CD14-positive monocyte (primary cell): ENCODE results near the gene FAM236C. TPM values are rescaled to one million over a fixed set of nuclear protein-coding genes. Genes with fewer than 3 reads are reported as not detected.
"Not testable (repeated sequence)": the region's sequence is repeated elsewhere in the genome, so short reads cannot be mapped to it uniquely, and the experiment has no call there.

Experiments
- DNase-seq, 3 donors: peaks; one replicate each; pipeline ENCODE4 v3.0.0-alpha.2; 2011 to 2022
- H2AFZ ChIP-seq: 2 replicates; pipeline ENCODE4 v1.6.0; 2012; ENCODE audit warnings: mild to moderate bottlenecking, low read depth, low read length, inconsistent platforms; ENCODE audit not compliant: insufficient read depth, poor library complexity, severe bottlenecking
- H3K27ac ChIP-seq, 2 donors: 1 replicate in 1 of 2; 2 replicates in 1 of 2; pipeline ENCODE4 v1.5.1; 2012 to 2013; ENCODE audit warnings: low read length in 2 of 2, control low read depth in 1 of 2, inconsistent platforms in 1 of 2, low read depth in 1 of 2, mild to moderate bottlenecking in 1 of 2
- H3K27me3 ChIP-seq, 2 donors: one replicate each; pipeline versions ENCODE4 v1.6.0 to v1.6.1; 2011 to 2013; ENCODE audit warnings: low read length in 2 of 2; ENCODE audit not compliant: control insufficient read depth in 2 of 2, insufficient read depth in 2 of 2
- H3K36me3 ChIP-seq, 2 donors: replicated peaks in 1 of 2; 1 replicate in 1 of 2; 2 replicates in 1 of 2; pipeline versions ENCODE4 v1.5.1 to v1.6.1; 2012 to 2013; ENCODE audit warnings: low read length in 2 of 2, control low read depth in 1 of 2, inconsistent platforms in 1 of 2, mild to moderate bottlenecking in 1 of 2; ENCODE audit not compliant: insufficient read depth in 2 of 2, control insufficient read depth in 1 of 2
- H3K4me1 ChIP-seq, 2 donors: 1 replicate in 1 of 2; 2 replicates in 1 of 2; pipeline versions ENCODE4 v1.5.1 to v1.6.1; 2012 to 2013; ENCODE audit warnings: low read length in 2 of 2, control low read depth in 1 of 2, inconsistent platforms in 1 of 2, mild to moderate bottlenecking in 1 of 2, moderate library complexity in 1 of 2; ENCODE audit not compliant: insufficient read depth in 2 of 2, control insufficient read depth in 1 of 2
- H3K4me2 ChIP-seq: replicated peaks from 2 replicates; pipeline ENCODE3; 2012; ENCODE audit warnings: low read length, moderate library complexity, mild to moderate bottlenecking; ENCODE audit not compliant: poor library complexity, severe bottlenecking; ENCODE audit errors: extremely low read depth
- H3K4me3 ChIP-seq, 3 experiments: fragments of 200-600 bp in 1 of 3; sonication (generic) in 1 of 3; replicated peaks in 1 of 3; 1 replicate in 2 of 3; 2 replicates in 1 of 3; pipeline ENCODE4 v1.5.1; 2011 to 2013; ENCODE audit warnings: low read length in 3 of 3, mild to moderate bottlenecking in 3 of 3, control low read depth in 2 of 3, low read depth in 2 of 3, inconsistent platforms in 1 of 3, moderate library complexity in 1 of 3
- H3K79me2 ChIP-seq: 2 replicates; pipeline ENCODE4 v1.6.0; 2012; ENCODE audit warnings: mild to moderate bottlenecking, control low read depth, inconsistent platforms, low read length, moderate library complexity; ENCODE audit not compliant: insufficient read depth
- H3K9ac ChIP-seq: 2 replicates; pipeline ENCODE4 v1.6.0; 2017; ENCODE audit warnings: low read length, mild to moderate bottlenecking; ENCODE audit not compliant: insufficient read depth, poor library complexity, severe bottlenecking
- H3K9me3 ChIP-seq, 2 donors: replicated peaks in 1 of 2; 1 replicate in 1 of 2; 2 replicates in 1 of 2; pipeline versions ENCODE4 v1.5.1 to v1.6.1; 2012 to 2013; ENCODE audit warnings: low read length in 2 of 2, control low read depth in 1 of 2; ENCODE audit not compliant: control insufficient read depth in 1 of 2, insufficient read depth in 1 of 2
- H4K20me1 ChIP-seq: 2 replicates; pipeline ENCODE4 v1.6.0; 2012; ENCODE audit warnings: mild to moderate bottlenecking, low read length, control low read depth, moderate library complexity; ENCODE audit not compliant: insufficient read depth
- H3K27ac Mint-ChIP-seq, 7 donors: one replicate each; pipeline ENCODE4 v1.8.0; 2020; ENCODE audit warnings: mild to moderate bottlenecking in 7 of 7, mixed read lengths in 7 of 7, moderate library complexity in 6 of 7, inconsistent platforms in 2 of 7
- H3K27me3 Mint-ChIP-seq, 3 donors: one replicate each; pipeline ENCODE4 v1.8.0; 2021 to 2022; ENCODE audit warnings: low read depth in 3 of 3, mild to moderate bottlenecking in 3 of 3, mixed read lengths in 3 of 3, moderate library complexity in 3 of 3, inconsistent platforms in 1 of 3
- H3K36me3 Mint-ChIP-seq, 2 donors: one replicate each; pipeline ENCODE4 v1.8.0; 2020; ENCODE audit warnings: mixed read lengths in 2 of 2, inconsistent platforms in 1 of 2, mild to moderate bottlenecking in 1 of 2
- H3K4me1 Mint-ChIP-seq: one replicate; pipeline ENCODE4 v1.8.0; 2020; ENCODE audit warnings: mild to moderate bottlenecking, mixed read lengths
- H3K4me3 Mint-ChIP-seq, 2 donors: one replicate each; pipeline ENCODE4 v1.8.0; 2020; ENCODE audit warnings: mild to moderate bottlenecking in 2 of 2, mixed read lengths in 2 of 2, moderate library complexity in 1 of 2
- H3K9me3 Mint-ChIP-seq, 7 donors: one replicate each; pipeline ENCODE4 v1.8.0; 2020 to 2022; ENCODE audit warnings: mixed read lengths in 7 of 7, mild to moderate bottlenecking in 6 of 7, moderate library complexity in 6 of 7, inconsistent platforms in 2 of 7
- WGBS: methylation state at CpG from one replicate; pipeline ENCODE4 v1.1.5; 2013; ENCODE audit warnings: missing lambda C conversion rate; ENCODE audit not compliant: insufficient coverage; 5-methylcytosine and 5-hydroxymethylcytosine counted together
- intact Hi-C, 2 donors: fragments of 100-400 bp; cut with micrococcal nuclease; formaldehyde crosslinking; loops; one replicate each; pipeline versions ENCODE4 v1.15.0 to v1.15.1; 2023
- polyA plus RNA-seq, 3 donors: library from polyadenylated mRNA; depleted of rRNA in 1 of 3; unstranded in 2 of 3; stranded (reverse) in 1 of 3; fragments of 300-500 nt in 2 of 3; fragments of >200 nt in 1 of 3; fragmentation: Illumina TruSeq in 2 of 3; gene quantifications; 1 replicate in 2 of 3; 2 replicates in 1 of 3; pipeline ENCODE4 v1.2.3, GENCODE V29; 2012 to 2021

The FAM236C gene
- polyA plus RNA-seq, 3 donors: not detected

GRCh38 chrX:72932283-72932682 is 19.9 kb downstream of the FAM236C start:
- H3K4me2 ChIP-seq, H3K27me3 Mint-ChIP-seq, H3K4me3 Mint-ChIP-seq, H3K4me1 ChIP-seq, DNase-seq, H3K36me3 ChIP-seq, H3K9me3 Mint-ChIP-seq, H3K4me3 ChIP-seq, H3K36me3 Mint-ChIP-seq, H2AFZ ChIP-seq, H3K4me1 Mint-ChIP-seq, H3K79me2 ChIP-seq, H3K9me3 ChIP-seq, H3K27ac ChIP-seq, H3K27ac Mint-ChIP-seq, H4K20me1 ChIP-seq, H3K27me3 ChIP-seq, intact Hi-C loops, H3K9ac ChIP-seq: not testable (repeated sequence)
- WGBS: no CpG with 5 or more reads among the region's 1 CpG

DNA sequence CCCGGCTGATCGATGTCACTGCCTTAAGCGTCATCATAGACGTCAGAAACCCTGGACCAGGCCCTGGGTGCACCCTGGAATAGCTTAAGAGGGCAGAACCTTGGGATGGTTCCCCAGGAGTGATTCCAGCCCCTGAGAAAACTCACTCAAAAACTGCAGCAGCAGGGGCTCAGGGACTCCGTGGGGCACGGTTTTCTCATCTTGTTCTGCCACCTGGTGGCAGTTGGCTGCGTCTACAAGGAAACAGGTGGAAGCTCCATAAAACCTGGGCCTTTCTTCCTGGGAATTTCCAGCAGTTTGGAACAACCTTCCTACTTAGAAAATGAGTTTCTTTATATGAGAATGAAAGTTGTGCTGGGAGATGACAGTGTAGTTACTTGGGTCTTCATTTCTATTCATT is 24.0 kb downstream of the FAM236C start:
- intact Hi-C loops, H3K4me1 Mint-ChIP-seq, H4K20me1 ChIP-seq, H3K9me3 Mint-ChIP-seq, H3K79me2 ChIP-seq, H3K4me3 ChIP-seq, DNase-seq, H3K27ac Mint-ChIP-seq, H3K4me3 Mint-ChIP-seq, H3K36me3 Mint-ChIP-seq, H3K27me3 ChIP-seq, H3K9me3 ChIP-seq, H3K4me2 ChIP-seq, H3K4me1 ChIP-seq, H3K9ac ChIP-seq, H2AFZ ChIP-seq, H3K27me3 Mint-ChIP-seq, H3K36me3 ChIP-seq, H3K27ac ChIP-seq: not testable (repeated sequence)
- WGBS: no CpG with 5 or more reads among the region's 7 CpGs

DNA sequence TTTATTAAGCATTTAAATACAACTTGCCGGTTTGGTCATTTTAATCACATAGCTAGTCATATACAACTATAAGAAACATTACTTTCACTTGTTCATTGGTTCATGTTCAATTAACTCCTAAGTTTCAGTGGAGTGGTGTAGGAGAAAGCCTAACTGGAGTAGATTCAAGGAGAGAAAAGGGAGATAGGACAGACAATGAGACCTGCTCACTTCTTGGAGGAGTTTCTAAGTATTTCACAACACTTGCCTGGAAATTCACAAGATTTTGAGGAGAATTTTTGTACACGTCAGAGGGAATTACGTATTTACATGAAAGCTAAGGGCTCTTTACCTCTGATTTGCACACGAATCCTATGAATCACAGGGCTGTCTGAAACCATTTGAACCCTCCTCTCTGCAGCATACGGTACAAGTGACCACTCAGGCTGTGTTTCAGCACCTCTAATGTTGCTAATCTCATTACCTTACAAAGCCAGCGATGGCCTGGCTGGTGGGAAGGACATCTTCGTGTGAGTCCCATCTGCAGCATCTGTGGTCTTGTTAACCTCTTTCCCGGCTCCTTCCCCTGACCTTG is 24.6 kb downstream of the FAM236C start:
- H3K9me3 Mint-ChIP-seq, H3K4me1 Mint-ChIP-seq, DNase-seq, intact Hi-C loops, H3K27ac ChIP-seq, H3K4me1 ChIP-seq, H3K79me2 ChIP-seq, H3K36me3 Mint-ChIP-seq, H3K4me3 Mint-ChIP-seq, H3K27ac Mint-ChIP-seq, H3K36me3 ChIP-seq, H2AFZ ChIP-seq, H3K9ac ChIP-seq, H3K27me3 Mint-ChIP-seq, H3K9me3 ChIP-seq, H3K4me2 ChIP-seq, H4K20me1 ChIP-seq, H3K27me3 ChIP-seq, H3K4me3 ChIP-seq: not testable (repeated sequence)
- WGBS: no CpG with 5 or more reads among the region's 8 CpGs

GRCh38 chrX:72937906-72938305 is 25.5 kb downstream of the FAM236C start, which contains the start of gene FAM236A:
TSS of gene FAM236A (plus strand) at chrX:72938206. CDS start at chrX:72938263, 57 bp downstream.
- H3K9me3 ChIP-seq, H3K9ac ChIP-seq, DNase-seq, H3K79me2 ChIP-seq, H3K4me3 ChIP-seq, H2AFZ ChIP-seq, H3K4me1 ChIP-seq, H3K36me3 ChIP-seq, H3K27me3 Mint-ChIP-seq, H3K4me1 Mint-ChIP-seq, H3K27me3 ChIP-seq, H4K20me1 ChIP-seq, H3K36me3 Mint-ChIP-seq, H3K4me3 Mint-ChIP-seq, H3K4me2 ChIP-seq, intact Hi-C loops, H3K27ac Mint-ChIP-seq, H3K27ac ChIP-seq, H3K9me3 Mint-ChIP-seq: not testable (repeated sequence)
- no CpG with 5 or more reads among the region's 15 CpGs for WGBS
